HEK293T (cell line): ENCODE measurements around the gene SRGAP1.

ENCODE experiments used
- BHLHE40 ChIP-seq: fragments of 450-650 bp; IDR thresholded peaks from 2 replicates; pipeline ENCODE4 v1.6.1; 2016; ENCODE audit warnings: mild to moderate bottlenecking, moderate library complexity, borderline replicate concordance
- FOXA1 ChIP-seq: fragments of 450-650 bp; IDR thresholded peaks from 2 replicates; pipeline ENCODE4 v1.6.1; 2016; ENCODE audit warnings: mild to moderate bottlenecking
- FOXM1 ChIP-seq: fragments of 450-650 bp; IDR thresholded peaks from 2 replicates; pipeline ENCODE4 v1.6.1; 2017; ENCODE audit warnings: mild to moderate bottlenecking, borderline replicate concordance
- HDGF ChIP-seq: fragments of 450-650 bp; IDR thresholded peaks from 2 replicates; pipeline ENCODE4 v1.6.1; 2017; ENCODE audit warnings: antibody characterized with exemption, borderline replicate concordance
- NFRKB ChIP-seq: fragments of 450-650 bp; IDR thresholded peaks from 2 replicates; pipeline ENCODE4 v1.6.1; 2016; ENCODE audit warnings: mild to moderate bottlenecking, moderate library complexity
- SP1 ChIP-seq: fragments of 450-650 bp; IDR thresholded peaks from 2 replicates; pipeline ENCODE4 v1.6.1; 2017
- TARDBP ChIP-seq: fragments of 450-650 bp; IDR thresholded peaks from 2 replicates; pipeline ENCODE4 v1.6.1; 2016

DNA sequence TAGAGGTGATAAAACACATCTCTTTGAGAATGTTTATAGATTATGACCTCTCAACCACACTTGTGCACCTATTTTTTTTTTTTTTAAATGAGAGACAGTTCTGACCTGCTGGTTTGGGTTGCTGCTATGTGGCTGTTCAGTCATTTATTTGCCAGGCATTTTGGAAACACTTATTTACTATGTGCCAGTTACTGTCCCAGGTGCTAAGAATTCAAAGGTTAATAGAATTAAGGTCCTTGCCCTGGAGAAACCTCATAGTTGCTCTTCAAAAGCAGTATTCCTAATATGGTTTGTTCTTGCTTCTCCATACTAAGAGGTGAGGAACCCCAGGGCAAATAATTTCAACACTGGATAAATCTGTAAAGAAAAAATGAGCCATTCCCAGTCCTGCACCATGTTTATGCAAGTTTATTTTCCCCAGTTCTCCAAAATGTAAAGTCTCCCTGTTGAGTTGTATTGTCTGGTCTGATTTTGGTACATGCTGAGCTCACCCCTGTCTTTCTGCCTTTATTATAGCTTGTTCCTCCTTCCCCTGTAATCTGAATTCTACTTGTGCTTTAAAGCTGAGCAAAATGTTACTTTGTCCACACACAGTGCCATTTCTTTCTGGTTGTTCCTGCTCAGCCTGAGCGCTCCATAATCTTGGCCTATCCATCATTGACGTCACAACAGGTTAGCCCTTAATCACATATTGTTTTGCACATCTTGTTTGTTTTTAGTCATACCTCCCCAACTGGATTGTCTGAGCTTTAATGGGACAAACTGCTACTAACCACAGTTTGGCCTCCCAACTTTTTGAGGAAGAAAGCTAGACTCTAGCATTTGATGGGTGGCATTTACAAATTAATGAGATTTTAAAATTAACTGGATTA lies 56.7 kb downstream of the SRGAP1 start:
- TF ChIP-seq TARDBP, result no peak
- no peak for TF ChIP-seq FOXA1
- TF ChIP-seq SP1, result no peak
- no peak for TF ChIP-seq NFRKB
- no peak for TF ChIP-seq FOXM1
- TF ChIP-seq HDGF, result no peak
- TF ChIP-seq BHLHE40, result no peak
